ENCODE measurements around the gene HPS5.
A peak's percentile ranks its signal among the peaks of the same experiment; 100 is the strongest.
"Not testable (repeated sequence)": the region's sequence is repeated elsewhere in the genome, so short reads cannot be mapped to it uniquely, and the experiment has no call there.

Gene HPS5

GRCh38 chr11:18321969-18322711 is at the start of gene HPS5, which contains the start of gene GTF2H1:
HPS5 (minus strand) TSS chr11:18322140; CDS start chr11:18317858, 4,282 bp downstream.
GTF2H1 (plus strand) TSS chr11:18322567; CDS start chr11:18333075, 10,508 bp downstream.
- DNase-seq (ENCODE audit: low spot score): peak; percentile 99

- DNase-seq (ENCODE audit: low spot score): no peak
Measured at GRCh38 chr11:18371279-18371678, 49.3 kb upstream of the HPS5 start.

GRCh38 chr11:18369398-18369797 is 47.5 kb upstream of the HPS5 start:
- no peak for DNase-seq (ENCODE audit: low spot score)

GRCh38 chr11:18368221-18368620 is 46.3 kb upstream of the HPS5 start:
- no peak for DNase-seq (ENCODE audit: low spot score)

GRCh38 chr11:18367431-18367830 is 45.5 kb upstream of the HPS5 start:
- no peak for DNase-seq (ENCODE audit: low spot score)

GRCh38 chr11:18366286-18366685 is 44.3 kb upstream of the HPS5 start:
- DNase-seq (ENCODE audit: low spot score): no peak

- no peak for DNase-seq (ENCODE audit: low spot score)
Measured at GRCh38 chr11:18365741-18366140, 43.8 kb upstream of the HPS5 start.

GRCh38 chr11:18364495-18365073 is 42.6 kb upstream of the HPS5 start:
- no peak for DNase-seq (ENCODE audit: low spot score)

- DNase-seq (ENCODE audit: low spot score): no peak
Measured at GRCh38 chr11:18361154-18361553, 39.2 kb upstream of the HPS5 start.

GRCh38 chr11:18358646-18359045 is 36.7 kb upstream of the HPS5 start:
- DNase-seq (ENCODE audit: low spot score): no peak

- no peak for DNase-seq (ENCODE audit: low spot score)
Measured at GRCh38 chr11:18352581-18352980, 30.6 kb upstream of the HPS5 start.

- DNase-seq (ENCODE audit: low spot score): no peak
Measured at GRCh38 chr11:18347471-18348125, 25.7 kb upstream of the HPS5 start.

GRCh38 chr11:18332891-18333290 is 11.0 kb upstream of the HPS5 start:
- DNase-seq (ENCODE audit: low spot score): no peak

GRCh38 chr11:18332302-18332701 is 10.4 kb upstream of the HPS5 start:
- no peak for DNase-seq (ENCODE audit: low spot score)

GRCh38 chr11:18330921-18331320 is 9.0 kb upstream of the HPS5 start:
- no peak for DNase-seq (ENCODE audit: low spot score)

- DNase-seq (ENCODE audit: low spot score): no peak
Measured at GRCh38 chr11:18329196-18329870, 7.4 kb upstream of the HPS5 start.

GRCh38 chr11:18324381-18324780 is 2.4 kb upstream of the HPS5 start:
- DNase-seq (ENCODE audit: low spot score): peak; percentile 46

- not testable (repeated sequence) for DNase-seq (ENCODE audit: low spot score)
Measured at GRCh38 chr11:18323881-18324280, 1.9 kb upstream of the HPS5 start.

GRCh38 chr11:18322818-18323570 is 1.1 kb upstream of the HPS5 start:
- DNase-seq (ENCODE audit: low spot score): peak; percentile 34

GRCh38 chr11:18321578-18321968 is 367 bp downstream of the HPS5 start:
- DNase-seq (ENCODE audit: low spot score): no peak

GRCh38 chr11:18320617-18321016 is 1.3 kb downstream of the HPS5 start:
- DNase-seq (ENCODE audit: low spot score): peak; percentile 16

- DNase-seq (ENCODE audit: low spot score): no peak
Measured at GRCh38 chr11:18319914-18320313, 2.0 kb downstream of the HPS5 start.
